Measurements from ENCODE around the gene DLG2.

Gene DLG2

DNA sequence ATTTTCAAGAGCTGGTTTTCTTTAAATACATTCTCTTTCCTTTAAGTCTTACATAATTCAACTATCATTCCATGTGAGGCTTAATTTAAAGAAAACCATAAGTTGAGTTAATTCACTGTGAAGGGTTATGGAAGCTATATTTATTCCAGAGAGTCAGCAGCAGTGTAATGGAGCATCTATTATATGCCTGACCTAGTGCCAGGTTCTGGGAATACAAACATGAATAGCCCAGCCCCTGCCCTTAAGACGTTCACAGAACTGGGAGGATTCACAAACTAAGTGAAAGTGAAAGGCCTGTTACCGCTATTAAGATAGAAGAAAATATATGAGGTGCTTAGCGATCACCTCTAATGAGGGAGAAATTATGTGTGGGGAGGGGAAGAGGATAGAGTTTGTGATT is 1932.1 kb downstream of the DLG2 start:
- DNase-seq (ENCODE audit: low read depth), result no peak

GRCh38 chr11:83694191-83694910 is 1932.8 kb downstream of the DLG2 start:
- no peak for DNase-seq (ENCODE audit: low read depth)
- no peak overlapping the region for H3K4me3 ChIP-seq (ENCODE audit: low read depth, low read length)

More for the DNA sequence above, 1932.1 kb downstream of the DLG2 start:
- no peak overlapping the region for H3K4me3 ChIP-seq (ENCODE audit: low read depth, low read length)

DNA sequence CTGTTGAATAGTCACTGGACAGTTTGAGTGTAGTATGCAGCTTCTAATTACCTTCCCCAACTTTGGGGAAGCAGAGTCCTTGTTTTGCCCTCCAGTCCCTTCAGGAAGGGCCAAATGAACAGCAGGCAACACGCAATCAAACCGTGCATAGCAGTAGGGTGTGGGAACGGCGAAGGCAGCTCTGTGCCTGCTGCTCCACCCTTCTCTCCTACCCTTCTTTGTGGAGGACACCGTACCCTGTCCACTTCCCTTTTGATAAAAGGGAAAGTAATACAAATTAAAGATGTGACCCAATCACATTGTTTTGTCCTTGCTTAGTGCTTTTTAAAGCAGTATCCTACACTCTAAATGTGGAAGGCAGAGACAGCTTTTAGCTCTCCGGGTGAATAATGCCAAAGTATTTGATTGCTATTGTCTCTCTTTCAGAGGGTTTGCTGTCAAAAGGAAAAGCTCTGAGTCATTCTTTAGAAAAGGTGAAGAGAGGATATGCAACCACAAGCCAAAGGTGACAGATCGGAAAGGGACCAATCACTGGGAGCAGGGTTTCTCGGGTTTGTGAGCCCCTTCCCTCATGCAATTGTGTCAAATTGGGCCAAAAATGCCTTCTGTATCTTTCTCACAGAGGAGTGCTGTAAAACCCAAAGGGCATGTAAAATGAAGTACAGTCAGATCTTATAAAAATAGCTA is 1933.7 kb downstream of the DLG2 start:
- no peak overlapping the region for H3K4me3 ChIP-seq (ENCODE audit: low read depth, low read length)
- no peak for DNase-seq (ENCODE audit: low read depth)

- no peak overlapping the region for H3K4me3 ChIP-seq (ENCODE audit: low read depth, low read length)
- no peak for DNase-seq (ENCODE audit: low read depth)
Measured at GRCh38 chr11:83692675-83693074, 1934.5 kb downstream of the DLG2 start.

- peak; percentile 23 for DNase-seq (ENCODE audit: low read depth)
- no peak overlapping the region for H3K4me3 ChIP-seq (ENCODE audit: low read depth, low read length)
Measured at GRCh38 chr11:83691451-83691950, 1935.6 kb downstream of the DLG2 start.

DNA sequence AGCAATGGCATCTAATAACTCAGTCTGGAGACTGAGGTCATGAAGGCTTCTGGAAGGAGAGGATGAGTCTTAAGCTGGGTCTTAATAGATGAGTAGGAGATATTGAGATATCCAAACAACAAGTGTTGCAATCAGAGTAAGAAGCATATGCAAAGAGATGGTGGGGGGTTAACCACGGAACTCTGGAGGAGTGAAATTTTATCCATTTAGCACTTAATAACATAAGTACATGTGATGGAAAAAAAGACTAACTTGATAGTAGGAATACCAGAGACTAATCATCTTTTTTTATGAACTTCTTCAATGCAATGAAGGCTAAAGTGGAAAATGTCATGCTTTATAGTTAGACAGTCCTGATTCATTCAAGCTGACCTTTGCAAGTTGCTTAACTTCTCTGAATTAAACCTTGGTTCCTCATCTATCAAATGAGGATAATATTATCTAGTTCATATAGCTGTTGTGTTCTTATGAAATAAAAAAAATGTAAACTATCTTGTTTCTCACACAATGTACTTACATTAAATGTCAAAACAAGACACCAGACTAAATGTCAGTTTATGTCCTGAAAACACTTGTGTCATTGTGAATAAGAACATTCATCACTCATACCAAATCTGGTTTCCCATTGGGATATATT is 1937.9 kb downstream of the DLG2 start:
- DNase-seq (ENCODE audit: low read depth), result no peak
- H3K4me3 ChIP-seq (ENCODE audit: low read depth, low read length), result no peak overlapping the region

GRCh38 chr11:83687787-83688186 is 1939.4 kb downstream of the DLG2 start:
- no peak for DNase-seq (ENCODE audit: low read depth)
- no peak overlapping the region for H3K4me3 ChIP-seq (ENCODE audit: low read depth, low read length)

DNA sequence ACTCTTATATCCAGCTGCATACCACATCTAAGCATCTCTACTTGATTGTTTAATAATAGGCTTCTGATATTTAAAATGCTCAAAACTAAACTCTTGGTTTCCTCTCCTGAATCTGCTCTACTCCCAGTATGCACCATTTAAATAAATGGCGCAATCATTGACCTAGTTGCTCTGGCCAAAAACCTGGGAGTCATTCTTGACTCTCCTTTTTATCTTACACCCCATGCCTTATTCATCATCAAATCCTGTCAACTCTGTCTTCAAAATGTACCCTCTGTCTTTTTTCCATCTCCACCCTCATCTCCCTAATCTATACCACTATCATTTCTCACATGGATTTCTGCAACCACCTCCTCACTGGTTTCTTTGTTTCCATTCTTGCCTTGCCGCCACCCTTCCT is 1941.4 kb downstream of the DLG2 start:
- no peak overlapping the region for H3K4me3 ChIP-seq (ENCODE audit: low read depth, low read length)
- DNase-seq (ENCODE audit: low read depth), result no peak

DNA sequence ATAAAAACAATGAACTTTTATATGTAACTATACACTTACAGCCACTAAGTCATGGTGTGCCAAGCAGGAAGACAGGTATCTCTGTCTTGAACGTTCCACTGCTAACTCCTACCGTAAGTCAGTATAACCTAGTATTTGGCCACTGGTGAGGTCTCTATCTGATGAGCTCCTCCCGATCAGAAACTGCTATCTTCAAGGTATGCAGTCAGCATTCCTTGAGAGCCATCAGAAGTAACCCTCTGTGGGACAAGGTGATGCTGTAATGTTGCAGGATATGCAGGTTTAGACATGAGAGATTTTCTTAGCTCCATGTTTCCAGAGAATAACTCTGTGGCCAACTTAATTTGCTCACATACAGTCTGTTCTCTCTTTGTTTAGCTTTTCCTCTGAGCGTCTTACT is 1943.1 kb downstream of the DLG2 start:
- DNase-seq (ENCODE audit: low read depth), result no peak
- no peak overlapping the region for H3K4me3 ChIP-seq (ENCODE audit: low read depth, low read length)

- no peak for DNase-seq (ENCODE audit: low read depth)
- H3K4me3 ChIP-seq (ENCODE audit: low read depth, low read length), result no peak overlapping the region
Measured at GRCh38 chr11:83682611-83682973, 1944.6 kb downstream of the DLG2 start.

DNA sequence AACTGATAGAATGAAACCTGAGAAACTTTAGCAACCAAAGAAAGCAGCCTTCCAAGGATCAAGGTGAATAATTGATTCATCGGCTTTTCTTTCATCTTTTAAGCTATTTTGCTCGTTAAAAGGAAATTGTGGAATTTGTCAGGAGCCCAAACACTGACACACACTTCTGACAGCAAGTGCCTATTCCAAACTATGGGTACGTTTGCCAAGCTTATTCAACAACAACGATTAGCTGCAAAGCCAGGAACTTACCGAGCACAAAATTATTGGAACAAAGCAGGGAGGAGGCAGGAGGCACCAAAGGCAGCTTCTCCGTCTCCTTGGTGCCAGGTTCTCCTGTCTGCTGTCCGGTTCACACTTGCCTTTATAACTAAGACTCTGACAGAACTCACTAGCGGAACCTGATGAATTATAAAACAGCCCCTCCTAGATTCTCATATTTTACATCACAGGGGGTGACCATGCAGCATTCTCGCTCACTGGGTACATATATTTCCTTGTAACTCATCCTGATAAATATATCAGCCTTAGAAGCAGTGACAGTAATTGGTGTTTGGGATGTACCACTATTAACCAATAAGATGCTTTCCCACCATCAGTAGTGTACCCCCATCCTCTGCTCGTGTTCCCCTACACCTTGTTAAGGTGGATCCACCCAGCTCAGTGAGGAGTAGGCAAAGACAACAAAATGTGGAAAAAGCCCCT is 1945.1 kb downstream of the DLG2 start:
- H3K4me3 ChIP-seq (ENCODE audit: low read depth, low read length), result no peak overlapping the region
- no peak for DNase-seq (ENCODE audit: low read depth)

DNA sequence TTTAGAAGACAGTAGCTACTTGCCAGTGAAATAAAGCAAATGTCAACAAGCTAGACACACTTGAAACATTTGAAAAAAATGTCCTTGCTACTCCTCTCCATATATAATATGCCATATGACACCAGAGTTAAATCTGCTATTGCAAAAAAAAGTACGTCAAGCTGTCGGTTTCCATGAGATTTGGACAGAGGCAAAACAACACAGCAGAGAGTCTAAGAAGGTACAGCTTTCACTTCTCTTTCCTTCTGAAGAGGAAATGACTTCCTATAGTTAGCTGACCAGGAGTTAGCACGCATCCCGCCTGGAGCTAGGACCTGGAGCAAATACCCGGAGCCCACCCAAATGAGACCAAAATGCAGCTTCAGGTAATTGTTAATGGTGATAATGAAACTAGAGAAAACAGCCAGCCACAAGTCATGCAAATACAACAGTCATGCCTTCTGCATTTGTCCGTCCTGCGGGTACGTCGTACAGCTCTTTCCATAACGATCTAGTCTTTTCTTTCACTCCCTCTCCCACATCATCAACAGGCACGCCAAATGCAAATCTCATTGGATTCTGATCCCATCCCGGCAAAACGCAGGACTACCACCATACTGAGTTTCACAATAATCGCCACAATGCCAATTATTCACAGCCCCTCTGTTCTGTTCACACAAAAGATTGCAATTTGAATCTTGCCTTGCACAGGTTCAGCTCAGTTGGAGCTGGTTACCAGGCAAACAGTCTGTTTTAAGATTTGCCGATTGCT is 1945.9 kb downstream of the DLG2 start:
- H3K4me3 ChIP-seq (ENCODE audit: low read depth, low read length), result peak overlapping the region; percentile 19
- DNase-seq (ENCODE audit: low read depth), result no peak

DNA sequence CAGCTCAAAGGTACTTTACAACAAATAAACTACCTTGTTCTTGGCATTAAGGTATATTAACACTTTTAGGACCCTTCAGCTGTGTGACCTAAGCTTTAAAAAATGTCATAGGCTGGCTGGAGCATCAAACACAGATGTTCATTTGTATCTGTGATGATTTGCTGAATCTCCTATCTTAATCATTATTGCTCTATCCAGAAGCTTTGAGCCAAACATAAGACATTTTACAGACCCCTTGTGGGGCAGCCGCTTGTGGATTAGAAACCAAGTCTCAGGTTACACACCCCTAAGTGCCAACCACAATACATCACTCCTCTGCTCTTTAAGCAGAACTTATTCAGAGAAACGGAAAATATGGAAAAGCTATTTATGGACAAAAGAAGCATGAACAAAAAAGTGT is 1946.8 kb downstream of the DLG2 start:
- no peak for DNase-seq (ENCODE audit: low read depth)
- no peak overlapping the region for H3K4me3 ChIP-seq (ENCODE audit: low read depth, low read length)

DNA sequence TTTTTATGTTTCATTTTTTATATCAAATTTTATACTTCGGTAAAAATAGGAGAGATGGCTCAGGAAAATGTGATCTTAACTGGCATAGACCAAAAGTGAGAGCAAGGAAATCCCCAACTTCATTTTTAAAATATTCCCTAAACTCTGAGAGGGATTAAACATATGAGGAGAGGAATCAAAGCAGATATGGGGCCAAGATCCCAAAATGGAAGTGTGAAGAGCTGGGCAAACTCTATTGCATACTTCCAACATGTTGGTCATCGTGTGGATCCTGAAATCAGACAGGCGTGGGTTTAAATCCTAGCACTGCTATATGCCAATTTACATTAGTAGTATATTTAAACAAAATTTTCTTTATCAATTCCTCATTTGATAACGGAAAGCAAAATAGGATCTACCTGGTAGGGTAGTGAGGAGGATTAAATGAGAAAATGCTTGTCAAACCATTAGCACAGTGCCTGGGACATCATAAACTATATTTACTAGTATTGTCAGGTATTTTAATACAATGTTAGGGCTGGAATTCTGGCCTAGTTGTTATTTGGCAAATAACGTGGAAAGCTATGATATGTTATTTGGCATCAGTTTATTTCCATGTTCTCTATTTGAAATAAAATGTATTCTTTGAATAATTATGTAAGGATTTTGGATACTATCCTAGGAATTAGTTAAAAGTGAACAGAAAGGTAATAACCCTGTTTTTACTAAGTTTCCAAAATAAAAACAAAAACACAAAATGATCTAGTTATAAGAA is 1948.1 kb downstream of the DLG2 start:
- H3K4me3 ChIP-seq (ENCODE audit: low read depth, low read length), result no peak overlapping the region

DNA sequence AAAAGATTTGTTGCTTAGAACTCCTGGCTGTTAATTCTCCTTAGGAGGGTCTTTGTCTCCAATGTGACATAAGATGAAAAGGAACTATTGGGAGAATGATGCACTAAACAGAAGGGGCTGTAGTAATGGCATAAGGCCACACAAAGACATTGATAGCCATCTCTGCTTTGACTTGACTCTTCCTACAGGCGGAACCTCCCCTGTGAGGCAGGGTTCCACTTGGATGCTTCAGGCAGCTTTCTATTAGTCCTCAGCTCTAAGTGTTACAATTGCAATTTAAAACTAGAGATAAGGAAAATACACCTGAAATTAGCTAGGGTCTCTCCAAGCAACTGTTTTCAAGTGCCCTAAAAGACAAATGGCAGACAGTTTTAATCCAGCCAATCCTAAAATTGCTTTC is 1949.4 kb downstream of the DLG2 start:
- no peak overlapping the region for H3K4me3 ChIP-seq (ENCODE audit: low read depth, low read length)
- DNase-seq (ENCODE audit: low read depth), result no peak

More for the DNA sequence above, 1948.1 kb downstream of the DLG2 start:
- DNase-seq (ENCODE audit: low read depth), result no peak

DNA sequence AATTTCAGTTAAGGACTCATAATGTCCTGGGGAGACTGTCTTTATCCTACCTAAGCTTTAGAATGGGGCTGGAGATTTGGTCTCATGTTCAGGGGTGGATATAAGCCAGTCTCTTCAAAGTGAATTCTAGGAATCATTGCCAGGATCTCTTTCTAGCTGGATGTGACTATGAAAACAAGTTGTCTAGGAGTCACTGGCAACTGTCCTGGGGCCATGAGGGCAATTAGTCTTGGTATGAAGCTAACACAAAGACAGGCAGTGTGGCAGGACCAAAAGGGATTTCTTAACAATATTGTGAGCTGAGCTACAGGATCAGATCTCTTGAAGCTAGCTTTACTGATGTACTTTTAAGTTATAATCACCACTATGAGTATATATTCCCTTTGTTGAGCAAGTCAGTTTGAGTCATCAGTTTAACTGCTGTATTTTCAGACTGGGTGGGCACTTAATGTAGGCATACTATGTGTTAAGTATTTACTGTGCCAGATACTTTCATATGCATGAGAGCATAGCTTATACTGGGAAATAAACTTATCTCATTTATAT is 1951.0 kb downstream of the DLG2 start:
- no peak for DNase-seq (ENCODE audit: low read depth)
- H3K4me3 ChIP-seq (ENCODE audit: low read depth, low read length), result no peak overlapping the region

- DNase-seq (ENCODE audit: low read depth), result no peak
- H3K4me3 ChIP-seq (ENCODE audit: low read depth, low read length), result no peak overlapping the region
Measured at GRCh38 chr11:83674102-83674896, 1952.8 kb downstream of the DLG2 start.

DNA sequence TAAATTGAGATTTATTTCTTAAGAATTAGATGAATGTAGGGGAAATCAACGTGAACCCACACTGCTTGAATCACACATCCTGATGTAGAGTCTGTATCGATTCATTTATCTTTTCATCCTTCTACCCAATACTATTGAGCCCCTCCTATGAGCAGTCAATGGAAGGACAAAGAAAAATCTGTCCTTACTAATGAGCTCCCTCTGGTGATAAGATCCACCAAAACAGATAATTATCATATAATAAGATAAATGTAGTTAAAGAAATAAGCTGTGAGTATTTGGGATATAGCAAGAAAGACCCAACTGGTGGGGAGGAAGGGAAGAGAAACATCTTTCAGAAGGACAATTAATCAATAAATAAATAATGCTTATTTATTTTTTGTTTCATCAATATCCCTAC is 1955.9 kb downstream of the DLG2 start:
- DNase-seq (ENCODE audit: low read depth), result no peak
- no peak overlapping the region for H3K4me3 ChIP-seq (ENCODE audit: low read depth, low read length)
